GM12878 (cell line): ENCODE data around the gene BDH1. TPM values are rescaled to one million over a fixed set of nuclear protein-coding genes. Genes with fewer than 3 reads are reported as not detected.

Experiments
- GABPA ChIP-seq: IDR thresholded peaks from 2 replicates; pipeline ENCODE4 v1.6.1; 2014; ENCODE audit warnings: antibody characterized with exemption, low read depth, mild to moderate bottlenecking, inconsistent platforms
- LARP7 ChIP-seq: fragments of 450-650 bp; IDR thresholded peaks from 2 replicates; pipeline ENCODE4 v1.6.1; 2017; ENCODE audit warnings: mild to moderate bottlenecking
- MYB ChIP-seq: fragments of 150-350 bp; IDR thresholded peaks from 2 replicates; pipeline ENCODE4 v1.6.1; 2014; ENCODE audit warnings: mild to moderate bottlenecking, low read depth, low read length, borderline replicate concordance
- polyA plus RNA-seq, 11 experiments: library from polyadenylated mRNA; depleted of rRNA in 4 of 11; unstranded in 6 of 11; stranded (reverse) in 5 of 11; fragments of >200 nt; fragmentation: Nextera tagmentation in 4 of 11; fragmentation: Illumina TruSeq in 1 of 11; extraction: Ambion mirVana in 4 of 11; extraction: Trizol in 1 of 11; gene quantifications; 1 replicate in 1 of 11; 2 replicates in 10 of 11; pipeline versions ENCODE4 v1.2.1 to v1.2.3, GENCODE V29; 2011 to 2016; ENCODE audit warnings: inconsistent platforms in 2 of 11, missing spikeins in 2 of 11, low read depth in 1 of 11
- total RNA-seq, 4 experiments: library from RNA; depleted of rRNA in 3 of 4; stranded (reverse); fragments of >200 nt in 3 of 4; fragmentation: Illumina TruSeq in 1 of 4; extraction: Trizol in 1 of 4; gene quantifications; 2 replicates each; pipeline versions ENCODE4 v1.2.1 to v1.2.3, GENCODE V29; 2013 to 2021
- TF ChIP-seq, protein P1 (sequence below): IDR thresholded peaks from 2 replicates; pipeline ENCODE4 v1.6.1; 2012; ENCODE audit warnings: improper control_type of control experiment, low read depth, low read length; ENCODE audit not compliant: insufficient replicate concordance
- TF ChIP-seq, protein P2 (sequence below): fragments of 150-350 bp; IDR thresholded peaks from 2 replicates; pipeline ENCODE4 v1.6.1; 2014; ENCODE audit warnings: mild to moderate bottlenecking, low read depth, low read length
- TF ChIP-seq, protein P3 (sequence below): fragments of 450-650 bp; formaldehyde crosslinking; IDR thresholded peaks from 2 replicates; pipeline ENCODE4 v1.4.0; 2022; ENCODE audit warnings: mild to moderate bottlenecking, moderate library complexity
- TF ChIP-seq, protein P4 (sequence below): IDR thresholded peaks from 2 replicates; pipeline ENCODE4 v1.6.1; 2012; ENCODE audit warnings: low read depth, low read length, improper control_type of control experiment

Gene BDH1
- total and polyA plus RNA-seq, 10 of the 15 experiments (the other 5 are each of a cell fraction or from before 2014, with no cell fraction given): 11.3 to 84.5 (median 60.3) TPM

DNA sequence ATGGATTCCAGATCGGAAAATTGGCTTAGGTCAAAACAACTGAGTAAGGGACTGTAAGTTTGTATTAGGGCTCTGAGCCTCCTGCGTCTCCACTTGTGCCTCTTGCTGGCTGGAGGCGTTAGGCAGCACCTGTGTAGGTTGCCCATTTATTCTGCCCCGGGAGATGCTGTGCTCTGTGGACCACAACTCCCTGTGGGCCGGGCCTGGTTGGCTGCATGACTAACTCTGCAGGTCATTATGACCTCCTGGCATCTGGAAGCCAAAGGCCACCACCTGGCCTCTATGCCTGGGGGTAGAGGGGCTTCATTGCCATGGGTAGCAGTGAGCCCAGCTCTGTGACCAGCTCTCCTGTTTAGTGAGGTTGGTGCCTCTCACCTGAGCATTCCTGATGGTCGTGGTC, 36.0 kb upstream of the BDH1 start (continued):
- TF ChIP-seq, protein P1, sequence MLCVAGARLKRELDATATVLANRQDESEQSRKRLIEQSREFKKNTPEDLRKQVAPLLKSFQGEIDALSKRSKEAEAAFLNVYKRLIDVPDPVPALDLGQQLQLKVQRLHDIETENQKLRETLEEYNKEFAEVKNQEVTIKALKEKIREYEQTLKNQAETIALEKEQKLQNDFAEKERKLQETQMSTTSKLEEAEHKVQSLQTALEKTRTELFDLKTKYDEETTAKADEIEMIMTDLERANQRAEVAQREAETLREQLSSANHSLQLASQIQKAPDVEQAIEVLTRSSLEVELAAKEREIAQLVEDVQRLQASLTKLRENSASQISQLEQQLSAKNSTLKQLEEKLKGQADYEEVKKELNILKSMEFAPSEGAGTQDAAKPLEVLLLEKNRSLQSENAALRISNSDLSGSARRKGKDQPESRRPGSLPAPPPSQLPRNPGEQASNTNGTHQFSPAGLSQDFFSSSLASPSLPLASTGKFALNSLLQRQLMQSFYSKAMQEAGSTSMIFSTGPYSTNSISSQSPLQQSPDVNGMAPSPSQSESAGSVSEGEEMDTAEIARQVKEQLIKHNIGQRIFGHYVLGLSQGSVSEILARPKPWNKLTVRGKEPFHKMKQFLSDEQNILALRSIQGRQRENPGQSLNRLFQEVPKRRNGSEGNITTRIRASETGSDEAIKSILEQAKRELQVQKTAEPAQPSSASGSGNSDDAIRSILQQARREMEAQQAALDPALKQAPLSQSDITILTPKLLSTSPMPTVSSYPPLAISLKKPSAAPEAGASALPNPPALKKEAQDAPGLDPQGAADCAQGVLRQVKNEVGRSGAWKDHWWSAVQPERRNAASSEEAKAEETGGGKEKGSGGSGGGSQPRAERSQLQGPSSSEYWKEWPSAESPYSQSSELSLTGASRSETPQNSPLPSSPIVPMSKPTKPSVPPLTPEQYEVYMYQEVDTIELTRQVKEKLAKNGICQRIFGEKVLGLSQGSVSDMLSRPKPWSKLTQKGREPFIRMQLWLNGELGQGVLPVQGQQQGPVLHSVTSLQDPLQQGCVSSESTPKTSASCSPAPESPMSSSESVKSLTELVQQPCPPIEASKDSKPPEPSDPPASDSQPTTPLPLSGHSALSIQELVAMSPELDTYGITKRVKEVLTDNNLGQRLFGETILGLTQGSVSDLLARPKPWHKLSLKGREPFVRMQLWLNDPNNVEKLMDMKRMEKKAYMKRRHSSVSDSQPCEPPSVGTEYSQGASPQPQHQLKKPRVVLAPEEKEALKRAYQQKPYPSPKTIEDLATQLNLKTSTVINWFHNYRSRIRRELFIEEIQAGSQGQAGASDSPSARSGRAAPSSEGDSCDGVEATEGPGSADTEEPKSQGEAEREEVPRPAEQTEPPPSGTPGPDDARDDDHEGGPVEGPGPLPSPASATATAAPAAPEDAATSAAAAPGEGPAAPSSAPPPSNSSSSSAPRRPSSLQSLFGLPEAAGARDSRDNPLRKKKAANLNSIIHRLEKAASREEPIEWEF: no peak
- TF ChIP-seq LARP7 (no peak), MYB (no peak), GABPA (no peak)
- TF ChIP-seq, protein P2, sequence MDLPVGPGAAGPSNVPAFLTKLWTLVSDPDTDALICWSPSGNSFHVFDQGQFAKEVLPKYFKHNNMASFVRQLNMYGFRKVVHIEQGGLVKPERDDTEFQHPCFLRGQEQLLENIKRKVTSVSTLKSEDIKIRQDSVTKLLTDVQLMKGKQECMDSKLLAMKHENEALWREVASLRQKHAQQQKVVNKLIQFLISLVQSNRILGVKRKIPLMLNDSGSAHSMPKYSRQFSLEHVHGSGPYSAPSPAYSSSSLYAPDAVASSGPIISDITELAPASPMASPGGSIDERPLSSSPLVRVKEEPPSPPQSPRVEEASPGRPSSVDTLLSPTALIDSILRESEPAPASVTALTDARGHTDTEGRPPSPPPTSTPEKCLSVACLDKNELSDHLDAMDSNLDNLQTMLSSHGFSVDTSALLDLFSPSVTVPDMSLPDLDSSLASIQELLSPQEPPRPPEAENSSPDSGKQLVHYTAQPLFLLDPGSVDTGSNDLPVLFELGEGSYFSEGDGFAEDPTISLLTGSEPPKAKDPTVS: no peak
- TF ChIP-seq, protein P3, sequence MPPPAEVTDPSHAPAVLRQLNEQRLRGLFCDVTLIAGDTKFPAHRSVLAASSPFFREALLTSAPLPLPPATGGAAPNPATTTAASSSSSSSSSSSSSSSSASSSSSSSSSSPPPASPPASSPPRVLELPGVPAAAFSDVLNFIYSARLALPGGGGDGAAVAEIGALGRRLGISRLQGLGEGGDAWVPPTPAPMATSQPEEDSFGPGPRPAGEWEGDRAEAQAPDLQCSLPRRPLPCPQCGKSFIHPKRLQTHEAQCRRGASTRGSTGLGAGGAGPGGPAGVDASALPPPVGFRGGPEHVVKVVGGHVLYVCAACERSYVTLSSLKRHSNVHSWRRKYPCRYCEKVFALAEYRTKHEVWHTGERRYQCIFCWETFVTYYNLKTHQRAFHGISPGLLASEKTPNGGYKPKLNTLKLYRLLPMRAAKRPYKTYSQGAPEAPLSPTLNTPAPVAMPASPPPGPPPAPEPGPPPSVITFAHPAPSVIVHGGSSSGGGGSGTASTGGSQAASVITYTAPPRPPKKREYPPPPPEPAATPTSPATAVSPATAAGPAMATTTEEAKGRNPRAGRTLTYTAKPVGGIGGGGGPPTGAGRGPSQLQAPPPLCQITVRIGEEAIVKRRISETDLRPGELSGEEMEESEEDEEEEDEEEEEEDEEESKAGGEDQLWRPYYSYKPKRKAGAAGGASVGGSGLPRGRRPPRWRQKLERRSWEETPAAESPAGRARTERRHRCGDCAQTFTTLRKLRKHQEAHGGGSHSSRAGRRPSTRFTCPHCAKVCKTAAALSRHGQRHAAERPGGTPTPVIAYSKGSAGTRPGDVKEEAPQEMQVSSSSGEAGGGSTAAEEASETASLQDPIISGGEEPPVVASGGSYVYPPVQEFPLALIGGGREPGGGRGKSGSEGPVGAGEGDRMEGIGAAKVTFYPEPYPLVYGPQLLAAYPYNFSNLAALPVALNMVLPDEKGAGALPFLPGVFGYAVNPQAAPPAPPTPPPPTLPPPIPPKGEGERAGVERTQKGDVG: no peak
- TF ChIP-seq, protein P4, sequence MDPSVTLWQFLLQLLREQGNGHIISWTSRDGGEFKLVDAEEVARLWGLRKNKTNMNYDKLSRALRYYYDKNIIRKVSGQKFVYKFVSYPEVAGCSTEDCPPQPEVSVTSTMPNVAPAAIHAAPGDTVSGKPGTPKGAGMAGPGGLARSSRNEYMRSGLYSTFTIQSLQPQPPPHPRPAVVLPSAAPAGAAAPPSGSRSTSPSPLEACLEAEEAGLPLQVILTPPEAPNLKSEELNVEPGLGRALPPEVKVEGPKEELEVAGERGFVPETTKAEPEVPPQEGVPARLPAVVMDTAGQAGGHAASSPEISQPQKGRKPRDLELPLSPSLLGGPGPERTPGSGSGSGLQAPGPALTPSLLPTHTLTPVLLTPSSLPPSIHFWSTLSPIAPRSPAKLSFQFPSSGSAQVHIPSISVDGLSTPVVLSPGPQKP: no peak
